Lower lobe of right lung (tissue), 2 donors: ENCODE measurements around the gene ZBTB32. TPM values are rescaled to one million over a fixed set of nuclear protein-coding genes. Genes with fewer than 3 reads are reported as not detected.
A peak's percentile ranks its signal among the peaks of the same experiment; 100 is the strongest.

Experiments used
- ATAC-seq, 2 donors: fragments of 200-7000 bp; cut with Tn5 transposase; one replicate each; pipeline ENCODE4 v1.9.1; 2020 to 2022; ENCODE audit warnings: mild to moderate bottlenecking in 2 of 2, moderate library complexity in 2 of 2
- DNase-seq: peaks from one replicate; pipeline ENCODE4 v3.0.0-alpha.2; 2020
- H3K27ac ChIP-seq: fragments of 200-600 bp; one replicate; pipeline ENCODE4 v1.8.0; 2022
- H3K27me3 ChIP-seq: fragments of 200-600 bp; one replicate; pipeline ENCODE4 v1.8.0; 2022; ENCODE audit warnings: low read depth
- H3K36me3 ChIP-seq: fragments of 200-600 bp; one replicate; pipeline ENCODE4 v1.8.0; 2022; ENCODE audit warnings: mild to moderate bottlenecking
- H3K4me1 ChIP-seq: fragments of 200-600 bp; one replicate; pipeline ENCODE4 v1.8.0; 2022
- H3K4me3 ChIP-seq: fragments of 200-600 bp; one replicate; pipeline ENCODE4 v1.8.0; 2022; ENCODE audit warnings: mild to moderate bottlenecking
- H3K9me3 ChIP-seq: fragments of 200-600 bp; one replicate; pipeline ENCODE4 v1.8.0; 2022
- intact Hi-C: fragments of 100-400 bp; cut with DNase I; formaldehyde crosslinking; loops from one replicate; pipeline ENCODE4 v1.11.0; 2022
- total RNA-seq: library from RNA; stranded (reverse); fragmentation: NEBNext Ultra II Directional; extraction: Animal tissue kit (Norgen Biotek cat#: 25700); gene quantifications from one replicate; pipeline ENCODE4 v1.2.1, GENCODE V29; 2021
- TF ChIP-seq, protein P1 (sequence below): fragments of 200-600 bp; IDR thresholded peaks from one replicate; pipeline ENCODE4 v1.8.0; 2022; ENCODE audit warnings: antibody characterized with exemption, mild to moderate bottlenecking
- donor health status: DM: no; HTN: yes; CAD: no; lungs with severe emphysema.

The ZBTB32 gene
- total RNA-seq, 1 donor from 2014 or later = 0.21 TPM

DNA sequence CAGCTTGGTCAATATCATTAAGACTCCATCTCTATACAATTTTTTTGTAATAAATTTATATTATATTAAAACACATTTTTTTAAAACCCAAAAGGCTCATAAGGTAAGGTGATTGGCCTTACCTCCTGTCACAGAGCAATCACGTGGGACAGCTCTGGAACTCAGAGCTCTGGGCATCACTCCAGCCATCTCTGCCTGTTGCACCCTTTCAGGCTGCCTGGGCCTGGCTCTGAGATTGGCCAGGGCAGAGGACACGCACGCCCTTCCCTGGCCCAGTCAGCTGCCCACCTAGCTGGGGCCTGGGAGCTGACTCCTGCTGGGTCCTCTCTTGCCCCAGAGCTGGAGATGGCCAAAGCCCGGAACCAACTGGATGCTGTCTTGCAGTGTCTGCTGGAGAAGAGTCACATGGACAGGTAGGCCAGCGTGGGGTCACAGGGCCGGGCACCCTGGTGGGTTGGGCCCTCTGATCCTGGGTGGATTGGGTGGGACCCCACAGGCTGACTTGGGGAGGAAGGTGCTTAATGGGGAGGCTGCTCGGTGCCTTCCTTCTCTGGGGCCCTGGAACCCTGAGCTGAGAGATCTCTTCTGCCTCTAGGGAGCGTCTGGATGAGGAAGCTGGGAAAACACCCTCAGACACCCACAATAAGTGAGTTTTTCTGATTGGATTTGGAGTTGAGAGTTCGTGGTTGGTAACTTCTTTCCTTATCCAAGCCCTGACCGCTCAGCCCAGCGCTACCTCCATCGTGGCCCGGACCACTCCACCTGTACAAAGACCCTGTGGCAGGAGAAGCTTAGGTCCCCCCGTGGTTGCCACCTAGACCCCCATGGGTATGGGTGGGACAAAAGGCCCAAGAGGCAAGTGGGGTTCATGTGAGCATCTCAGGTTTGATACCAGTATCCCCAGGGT is 47.7 kb downstream of the ZBTB32 start:
- Histone ChIP-seq H3K4me3 (no peak overlapping the region), H3K4me1 (peaks cover 30% of the 10 kb centered on the region), H3K27me3 (no peaks in the 10 kb centered on the region), H3K27ac (no peak overlapping the region), H3K36me3 (peaks cover 36% of the 10 kb centered on the region), H3K9me3 (no peaks in the 10 kb centered on the region)
- no peak for ATAC-seq
- TF ChIP-seq, protein P1, sequence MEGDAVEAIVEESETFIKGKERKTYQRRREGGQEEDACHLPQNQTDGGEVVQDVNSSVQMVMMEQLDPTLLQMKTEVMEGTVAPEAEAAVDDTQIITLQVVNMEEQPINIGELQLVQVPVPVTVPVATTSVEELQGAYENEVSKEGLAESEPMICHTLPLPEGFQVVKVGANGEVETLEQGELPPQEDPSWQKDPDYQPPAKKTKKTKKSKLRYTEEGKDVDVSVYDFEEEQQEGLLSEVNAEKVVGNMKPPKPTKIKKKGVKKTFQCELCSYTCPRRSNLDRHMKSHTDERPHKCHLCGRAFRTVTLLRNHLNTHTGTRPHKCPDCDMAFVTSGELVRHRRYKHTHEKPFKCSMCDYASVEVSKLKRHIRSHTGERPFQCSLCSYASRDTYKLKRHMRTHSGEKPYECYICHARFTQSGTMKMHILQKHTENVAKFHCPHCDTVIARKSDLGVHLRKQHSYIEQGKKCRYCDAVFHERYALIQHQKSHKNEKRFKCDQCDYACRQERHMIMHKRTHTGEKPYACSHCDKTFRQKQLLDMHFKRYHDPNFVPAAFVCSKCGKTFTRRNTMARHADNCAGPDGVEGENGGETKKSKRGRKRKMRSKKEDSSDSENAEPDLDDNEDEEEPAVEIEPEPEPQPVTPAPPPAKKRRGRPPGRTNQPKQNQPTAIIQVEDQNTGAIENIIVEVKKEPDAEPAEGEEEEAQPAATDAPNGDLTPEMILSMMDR = no peak
- DNase-seq = no peak
- intact Hi-C loops = no loop called here

DNA sequence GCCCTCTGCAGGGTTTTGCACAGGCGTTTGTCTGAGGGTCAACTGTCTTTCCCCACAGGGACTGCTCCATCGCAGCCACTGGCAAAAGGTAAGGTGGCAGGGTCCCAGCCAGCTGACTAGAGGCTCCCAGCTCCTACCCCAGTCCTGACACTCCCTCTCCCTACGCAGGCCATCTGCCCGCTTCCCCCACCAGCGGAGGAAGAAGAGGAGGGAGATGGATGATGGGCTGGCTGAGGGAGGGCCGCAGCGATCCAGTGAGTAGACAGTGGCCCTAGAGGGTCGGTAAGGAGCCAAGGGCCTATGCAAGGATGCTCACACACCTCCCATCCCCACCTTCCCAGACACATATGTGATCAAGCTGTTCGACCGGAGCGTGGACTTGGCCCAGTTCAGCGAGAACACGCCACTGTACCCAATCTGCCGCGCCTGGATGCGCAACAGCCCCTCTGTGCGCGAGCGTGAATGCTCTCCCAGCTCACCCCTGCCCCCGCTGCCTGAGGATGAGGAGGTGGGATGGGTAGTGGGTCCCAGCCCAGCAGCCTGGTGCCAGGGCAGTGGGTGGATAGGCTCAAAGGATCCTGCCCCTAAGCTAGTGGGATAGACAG is 48.5 kb downstream of the ZBTB32 start:
- H3K4me1 ChIP-seq = peaks cover 32% of the 10 kb centered on the region
- no peak overlapping the region for H3K4me3 ChIP-seq
- DNase-seq (no peak), ATAC-seq (no peak)
- H3K9me3 ChIP-seq = no peaks in the 10 kb centered on the region
- no peak overlapping the region for H3K27ac ChIP-seq
- peaks cover 36% of the 10 kb centered on the region for H3K36me3 ChIP-seq
- intact Hi-C loops = no loop called here
- TF ChIP-seq, protein P1 = no peak
- H3K27me3 ChIP-seq = no peaks in the 10 kb centered on the region

DNA sequence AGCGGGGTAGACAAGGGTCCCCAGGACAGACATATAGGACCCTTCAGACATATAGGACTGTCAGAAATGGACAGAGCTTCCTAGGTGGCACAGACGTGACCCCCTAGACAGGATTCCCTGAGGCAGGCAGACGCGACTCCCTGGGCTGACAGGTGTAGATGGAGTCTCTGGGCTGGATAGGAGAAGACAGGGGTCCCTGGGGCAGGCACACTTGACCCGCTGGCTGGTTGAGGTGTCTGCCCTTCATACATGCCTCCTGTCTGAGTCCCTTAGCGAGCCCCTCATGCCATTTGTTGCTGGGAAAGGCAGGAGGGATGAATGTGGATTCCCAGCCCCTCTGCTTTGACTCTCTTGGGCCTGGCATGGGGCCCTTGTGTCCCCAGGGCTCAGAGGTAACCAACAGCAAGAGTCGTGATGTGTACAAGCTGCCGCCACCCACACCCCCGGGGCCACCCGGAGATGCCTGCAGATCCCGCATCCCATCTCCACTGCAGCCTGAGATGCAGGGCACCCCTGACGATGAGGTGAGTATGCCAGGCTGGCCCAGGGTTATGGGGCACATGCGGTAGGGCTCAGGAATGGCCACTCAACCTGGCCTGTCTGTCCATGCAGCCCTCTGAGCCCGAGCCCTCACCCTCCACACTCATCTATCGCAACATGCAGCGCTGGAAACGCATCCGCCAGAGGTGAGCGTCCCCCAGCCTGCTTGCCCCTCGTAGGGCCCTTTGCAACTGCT is 49.4 kb downstream of the ZBTB32 start:
- ATAC-seq (no peak), DNase-seq (no peak)
- intact Hi-C loops = no loop called here
- Histone ChIP-seq H3K36me3 (peaks cover 36% of the 10 kb centered on the region), H3K4me1 (peaks cover 33% of the 10 kb centered on the region), H3K4me3 (no peak overlapping the region), H3K9me3 (no peaks in the 10 kb centered on the region), H3K27me3 (no peaks in the 10 kb centered on the region), H3K27ac (no peak overlapping the region)
- TF ChIP-seq, protein P1 = no peak

DNA sequence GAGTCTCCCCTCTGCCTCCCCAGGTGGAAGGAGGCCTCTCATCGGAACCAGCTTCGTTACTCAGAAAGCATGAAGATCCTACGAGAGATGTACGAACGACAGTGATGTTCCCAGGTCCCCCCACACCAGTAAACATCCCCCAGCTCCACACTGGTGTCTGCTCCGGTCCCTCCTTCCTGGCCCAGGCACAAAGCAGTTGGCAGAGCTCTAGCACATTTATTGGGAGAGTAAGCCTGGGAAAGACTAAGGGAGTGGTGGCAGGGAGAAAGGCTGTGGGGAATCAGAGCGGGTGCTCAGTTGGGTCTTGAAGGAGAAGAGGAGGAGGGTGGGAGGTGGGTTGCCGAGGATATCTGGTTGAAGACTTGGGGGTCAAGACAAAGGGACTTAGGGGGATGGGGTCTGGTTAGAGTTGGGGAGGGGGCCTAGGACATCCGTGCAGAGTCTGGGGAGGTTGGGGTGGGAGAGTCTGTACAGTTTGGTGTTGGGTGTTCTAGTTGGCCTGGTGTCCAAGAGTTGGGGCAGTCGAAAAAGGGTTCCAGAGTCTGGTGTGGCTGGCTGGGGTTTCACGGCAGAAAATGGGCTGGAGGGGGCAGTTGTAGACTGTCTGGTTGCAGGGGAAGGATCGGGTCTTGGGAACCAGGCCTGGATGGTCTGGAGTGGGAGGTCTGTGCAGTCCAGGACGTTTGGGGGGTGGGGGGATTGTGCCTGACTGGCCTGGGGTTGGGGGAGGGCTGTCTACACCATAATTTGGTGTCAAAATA is 50.2 kb downstream of the ZBTB32 start:
- ATAC-seq (no peak), DNase-seq (no peak)
- Histone ChIP-seq H3K36me3 (peaks cover 36% of the 10 kb centered on the region), H3K4me1 (peaks cover 33% of the 10 kb centered on the region), H3K4me3 (no peak overlapping the region), H3K27ac (peak overlapping the region; percentile 53), H3K27me3 (no peaks in the 10 kb centered on the region), H3K9me3 (no peaks in the 10 kb centered on the region)
- TF ChIP-seq, protein P1 = no peak
- intact Hi-C loops = no loop called here

DNA sequence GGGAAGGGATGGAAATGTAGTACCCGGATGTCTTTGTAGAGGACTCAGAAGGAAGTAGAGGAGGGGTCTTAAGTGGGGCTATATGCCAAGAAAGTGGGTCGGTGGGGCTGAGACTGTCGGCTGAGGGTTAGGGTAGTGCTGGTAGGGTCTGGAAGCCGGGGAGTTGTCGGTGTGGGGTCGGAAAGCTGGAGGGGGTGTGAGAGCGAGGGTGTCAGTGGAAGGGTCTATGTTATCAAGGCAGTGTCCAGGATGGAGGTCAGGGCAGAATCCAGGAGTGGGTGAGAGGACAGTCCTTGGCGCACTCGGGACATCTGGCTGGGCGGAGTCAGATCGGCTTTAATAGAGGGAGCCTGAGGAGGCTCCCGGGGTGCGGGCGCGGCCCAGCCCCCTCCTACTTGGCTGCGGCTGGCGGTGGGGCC is 50.8 kb downstream of the ZBTB32 start:
- Histone ChIP-seq H3K9me3 (no peaks in the 10 kb centered on the region), H3K27ac (peak overlapping the region; percentile 53), H3K4me1 (peaks cover 32% of the 10 kb centered on the region), H3K27me3 (no peaks in the 10 kb centered on the region), H3K36me3 (peaks cover 36% of the 10 kb centered on the region), H3K4me3 (peak overlapping the region; percentile 99)
- intact Hi-C loops = no loop called here
- TF ChIP-seq, protein P1 = no peak
- DNase-seq = no peak
- peak in 1 of 2 donors; percentile 2 for ATAC-seq
